Measurements from ENCODE around the gene ESR1.

GRCh38 chr6:152154559-152155356 is 347.3 kb downstream of the ESR1 start:
- TF ChIP-seq CTCF (IDR thresholded peaks at IDR 0.05), result no peak
- no peak for TF ChIP-seq POLR2A (IDR thresholded peaks at IDR 0.05)

All from right lobe of liver (tissue), 4 donors.